ENCODE data around the gene GALNT2.

The GALNT2 gene

DNA sequence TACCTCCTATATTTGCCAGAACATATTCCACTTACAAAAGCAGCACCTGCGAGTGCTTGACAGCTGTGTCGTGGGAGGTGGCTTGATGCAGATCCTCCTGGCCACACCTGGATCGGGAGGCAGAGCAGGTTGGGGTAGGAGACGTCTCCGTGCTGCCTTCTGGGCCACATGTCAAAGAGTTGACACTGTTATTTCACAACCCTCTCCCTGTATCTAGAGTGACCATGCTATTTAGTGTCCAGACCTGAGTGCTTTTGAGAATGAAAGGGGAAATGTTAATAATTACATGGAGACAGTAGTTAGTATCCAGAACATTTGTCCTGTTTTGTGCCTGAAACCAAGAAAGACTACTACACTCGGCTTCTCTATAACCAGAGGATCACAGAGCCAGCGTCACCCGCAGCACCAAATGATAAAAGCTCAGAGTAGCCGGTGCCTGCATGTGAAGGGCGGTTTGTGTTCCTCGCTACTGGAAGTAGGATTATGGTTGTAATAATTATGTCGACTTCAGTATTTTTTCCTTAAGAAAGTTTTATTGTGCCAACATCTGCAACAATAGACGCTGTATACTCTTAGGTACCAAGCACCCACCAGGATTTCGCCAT is 77.1 kb downstream of the GALNT2 start:
- no peak overlapping the region for H3K4me3 ChIP-seq (ENCODE audit: insufficient read length, low read depth)
- H3K27me3 ChIP-seq (ENCODE audit: insufficient read depth, insufficient read length) = no peaks in the 10 kb centered on the region
- no peak for DNase-seq (ENCODE audit: low read depth, low spot score)
- no peak overlapping the region for H3K9ac ChIP-seq (ENCODE audit: insufficient read length, low read depth)
- H3K36me3 ChIP-seq (ENCODE audit: insufficient read depth, insufficient read length, low read length) = peaks cover 2% of the 10 kb centered on the region
- no peaks in the 10 kb centered on the region for H3K9me3 ChIP-seq (ENCODE audit: insufficient read depth, low read length)
- TF ChIP-seq ZNF274 (IDR thresholded peaks at IDR 0.05; ENCODE audit: low read depth, low read length) = no peak
- no peak for TF ChIP-seq YY1 (IDR thresholded peaks at IDR 0.05; ENCODE audit: insufficient read depth, insufficient read length)
- TF ChIP-seq SUZ12 (IDR thresholded peaks at IDR 0.05; ENCODE audit: extremely low read depth, insufficient read depth, insufficient read length) = no peak
- peaks cover 13% of the 10 kb centered on the region for H3K4me1 ChIP-seq (ENCODE audit: insufficient read depth, insufficient read length)

DNA sequence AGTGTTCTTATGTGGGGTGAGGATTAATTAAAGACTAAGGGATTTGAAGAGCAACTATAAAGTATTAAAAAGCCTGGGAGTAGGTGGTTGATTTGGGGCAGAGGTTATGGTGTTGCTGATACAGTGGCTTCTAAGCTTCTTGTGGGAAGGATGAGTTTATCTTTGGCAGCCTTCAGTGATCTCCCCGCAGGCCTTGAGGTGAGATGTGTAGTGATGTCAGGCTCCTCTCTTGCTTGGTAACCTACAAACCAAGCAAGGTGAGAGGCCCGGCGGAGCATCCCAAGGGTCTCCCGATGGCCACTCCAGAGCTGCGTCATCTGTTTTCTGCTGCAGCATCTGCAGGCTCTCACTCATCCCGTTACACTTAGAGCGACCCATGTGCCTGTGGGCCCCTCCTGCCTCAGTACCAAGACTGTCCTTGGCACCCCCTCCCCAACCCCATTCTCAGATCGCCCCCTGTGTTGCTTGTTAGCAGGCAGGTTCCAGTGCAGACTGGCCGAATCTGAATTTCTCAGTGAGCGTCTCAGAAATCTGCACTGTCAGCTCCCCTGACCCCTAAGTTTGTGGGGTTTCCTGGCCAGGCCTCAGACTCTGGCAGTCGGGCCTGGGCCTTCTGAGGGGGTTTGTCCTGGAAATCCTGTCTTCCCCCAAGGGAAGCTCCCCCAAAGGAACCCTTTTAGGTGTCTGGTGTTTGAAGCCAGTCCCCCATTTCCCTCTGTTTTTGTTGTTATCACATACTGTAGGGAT is 77.9 kb downstream of the GALNT2 start:
- Histone ChIP-seq H3K36me3 (ENCODE audit: insufficient read depth, insufficient read length, low read length) (no peaks in the 10 kb centered on the region), H3K9ac (ENCODE audit: insufficient read length, low read depth) (no peak overlapping the region), H3K4me3 (ENCODE audit: insufficient read length, low read depth) (no peak overlapping the region), H3K27me3 (ENCODE audit: insufficient read depth, insufficient read length) (no peaks in the 10 kb centered on the region), H3K9me3 (ENCODE audit: insufficient read depth, low read length) (no peaks in the 10 kb centered on the region), H3K4me1 (ENCODE audit: insufficient read depth, insufficient read length) (peaks cover 13% of the 10 kb centered on the region)
- DNase-seq (ENCODE audit: low read depth, low spot score) = no peak
- no peak for TF ChIP-seq SUZ12 (IDR thresholded peaks at IDR 0.05; ENCODE audit: extremely low read depth, insufficient read depth, insufficient read length)
- TF ChIP-seq ZNF274 (IDR thresholded peaks at IDR 0.05; ENCODE audit: low read depth, low read length) = no peak
- TF ChIP-seq YY1 (IDR thresholded peaks at IDR 0.05; ENCODE audit: insufficient read depth, insufficient read length) = no peak

DNA sequence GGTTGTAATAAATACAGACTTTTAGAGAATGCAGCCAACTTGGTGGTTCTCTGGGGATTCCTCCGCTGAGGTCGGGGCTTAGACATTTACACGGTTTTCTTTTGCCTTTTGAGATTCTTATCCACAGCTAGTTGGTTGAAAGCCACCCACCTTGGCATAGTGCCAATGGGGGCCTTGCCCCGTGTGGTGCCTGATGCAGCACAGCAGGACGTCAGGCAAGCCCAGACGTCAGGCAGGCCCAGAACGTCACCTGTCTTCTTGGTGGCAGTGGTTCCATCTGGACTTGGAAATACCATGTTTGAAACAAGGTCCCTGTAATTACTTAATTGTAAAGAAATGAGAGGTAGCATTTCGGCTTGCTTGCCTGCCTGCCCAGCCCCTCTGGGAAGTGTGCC is 78.5 kb downstream of the GALNT2 start:
- Histone ChIP-seq H3K9ac (ENCODE audit: insufficient read length, low read depth) (no peak overlapping the region), H3K27me3 (ENCODE audit: insufficient read depth, insufficient read length) (no peaks in the 10 kb centered on the region), H3K4me3 (ENCODE audit: insufficient read length, low read depth) (no peak overlapping the region), H3K36me3 (ENCODE audit: insufficient read depth, insufficient read length, low read length) (no peaks in the 10 kb centered on the region), H3K4me1 (ENCODE audit: insufficient read depth, insufficient read length) (peaks cover 9% of the 10 kb centered on the region), H3K9me3 (ENCODE audit: insufficient read depth, low read length) (no peaks in the 10 kb centered on the region)
- no peak for TF ChIP-seq ZNF274 (IDR thresholded peaks at IDR 0.05; ENCODE audit: low read depth, low read length)
- TF ChIP-seq SUZ12 (IDR thresholded peaks at IDR 0.05; ENCODE audit: extremely low read depth, insufficient read depth, insufficient read length) = no peak
- no peak for TF ChIP-seq YY1 (IDR thresholded peaks at IDR 0.05; ENCODE audit: insufficient read depth, insufficient read length)
- no peak for DNase-seq (ENCODE audit: low read depth, low spot score)

DNA sequence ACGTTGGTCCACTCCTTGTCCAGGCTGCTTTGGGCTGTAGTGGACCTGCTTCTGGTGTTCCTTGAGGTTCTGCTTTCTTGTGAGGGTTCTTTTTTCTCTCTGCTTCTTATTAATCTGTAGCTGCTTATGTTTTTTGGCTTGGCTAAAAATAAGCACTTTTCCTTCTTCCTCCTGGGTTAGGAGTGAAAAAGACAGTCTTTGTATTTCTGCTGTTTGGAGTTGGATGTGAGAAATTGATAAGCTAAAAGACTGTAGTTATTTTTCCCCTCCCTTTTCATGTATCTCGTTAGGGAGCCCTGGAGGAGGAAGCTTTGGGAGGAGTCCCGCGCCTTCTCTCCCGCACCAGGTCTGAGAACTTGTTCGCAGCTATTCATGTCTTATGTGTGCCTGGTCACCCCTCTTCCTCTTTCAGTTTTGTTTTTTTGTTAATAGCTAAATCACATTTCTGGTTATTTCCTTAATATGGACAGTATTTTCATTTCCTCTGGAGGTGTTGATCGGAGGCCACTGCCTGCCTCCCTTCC is 79.0 kb downstream of the GALNT2 start:
- no peak for DNase-seq (ENCODE audit: low read depth, low spot score)
- TF ChIP-seq ZNF274 (IDR thresholded peaks at IDR 0.05; ENCODE audit: low read depth, low read length) = no peak
- TF ChIP-seq YY1 (IDR thresholded peaks at IDR 0.05; ENCODE audit: insufficient read depth, insufficient read length) = no peak
- TF ChIP-seq SUZ12 (IDR thresholded peaks at IDR 0.05; ENCODE audit: extremely low read depth, insufficient read depth, insufficient read length) = no peak
- peaks cover 8% of the 10 kb centered on the region for H3K4me1 ChIP-seq (ENCODE audit: insufficient read depth, insufficient read length)
- H3K9me3 ChIP-seq (ENCODE audit: insufficient read depth, low read length) = no peaks in the 10 kb centered on the region
- H3K9ac ChIP-seq (ENCODE audit: insufficient read length, low read depth) = no peak overlapping the region
- no peaks in the 10 kb centered on the region for H3K27me3 ChIP-seq (ENCODE audit: insufficient read depth, insufficient read length)
- no peaks in the 10 kb centered on the region for H3K36me3 ChIP-seq (ENCODE audit: insufficient read depth, insufficient read length, low read length)
- H3K4me3 ChIP-seq (ENCODE audit: insufficient read length, low read depth) = no peak overlapping the region

DNA sequence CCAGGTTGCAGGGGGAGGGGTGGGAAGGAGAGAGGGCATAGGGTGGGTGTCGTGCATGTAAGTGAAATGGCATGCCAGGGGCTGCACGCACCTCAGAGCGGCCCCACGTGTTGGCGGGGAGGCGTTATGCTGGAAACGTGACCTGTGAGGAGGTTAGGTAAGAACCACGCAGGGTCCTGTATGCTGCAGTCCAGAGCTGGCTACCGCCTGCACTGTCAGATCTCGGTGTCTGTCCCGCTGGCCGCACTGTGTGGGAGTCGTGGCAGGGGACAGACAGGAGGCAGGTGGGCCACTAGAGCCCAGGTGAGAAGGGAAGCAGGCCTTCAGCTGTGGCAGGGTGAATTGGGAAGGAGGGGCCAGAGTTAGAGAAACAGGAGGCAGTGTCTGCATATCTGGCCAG is 79.7 kb downstream of the GALNT2 start:
- Histone ChIP-seq H3K9ac (ENCODE audit: insufficient read length, low read depth) (no peak overlapping the region), H3K36me3 (ENCODE audit: insufficient read depth, insufficient read length, low read length) (peaks cover 4% of the 10 kb centered on the region), H3K9me3 (ENCODE audit: insufficient read depth, low read length) (no peaks in the 10 kb centered on the region), H3K4me3 (ENCODE audit: insufficient read length, low read depth) (no peak overlapping the region), H3K4me1 (ENCODE audit: insufficient read depth, insufficient read length) (peaks cover 8% of the 10 kb centered on the region), H3K27me3 (ENCODE audit: insufficient read depth, insufficient read length) (no peaks in the 10 kb centered on the region)
- TF ChIP-seq ZNF274 (IDR thresholded peaks at IDR 0.05; ENCODE audit: low read depth, low read length) = no peak
- no peak for TF ChIP-seq SUZ12 (IDR thresholded peaks at IDR 0.05; ENCODE audit: extremely low read depth, insufficient read depth, insufficient read length)
- TF ChIP-seq YY1 (IDR thresholded peaks at IDR 0.05; ENCODE audit: insufficient read depth, insufficient read length) = no peak
- DNase-seq (ENCODE audit: low read depth, low spot score) = no peak

DNA sequence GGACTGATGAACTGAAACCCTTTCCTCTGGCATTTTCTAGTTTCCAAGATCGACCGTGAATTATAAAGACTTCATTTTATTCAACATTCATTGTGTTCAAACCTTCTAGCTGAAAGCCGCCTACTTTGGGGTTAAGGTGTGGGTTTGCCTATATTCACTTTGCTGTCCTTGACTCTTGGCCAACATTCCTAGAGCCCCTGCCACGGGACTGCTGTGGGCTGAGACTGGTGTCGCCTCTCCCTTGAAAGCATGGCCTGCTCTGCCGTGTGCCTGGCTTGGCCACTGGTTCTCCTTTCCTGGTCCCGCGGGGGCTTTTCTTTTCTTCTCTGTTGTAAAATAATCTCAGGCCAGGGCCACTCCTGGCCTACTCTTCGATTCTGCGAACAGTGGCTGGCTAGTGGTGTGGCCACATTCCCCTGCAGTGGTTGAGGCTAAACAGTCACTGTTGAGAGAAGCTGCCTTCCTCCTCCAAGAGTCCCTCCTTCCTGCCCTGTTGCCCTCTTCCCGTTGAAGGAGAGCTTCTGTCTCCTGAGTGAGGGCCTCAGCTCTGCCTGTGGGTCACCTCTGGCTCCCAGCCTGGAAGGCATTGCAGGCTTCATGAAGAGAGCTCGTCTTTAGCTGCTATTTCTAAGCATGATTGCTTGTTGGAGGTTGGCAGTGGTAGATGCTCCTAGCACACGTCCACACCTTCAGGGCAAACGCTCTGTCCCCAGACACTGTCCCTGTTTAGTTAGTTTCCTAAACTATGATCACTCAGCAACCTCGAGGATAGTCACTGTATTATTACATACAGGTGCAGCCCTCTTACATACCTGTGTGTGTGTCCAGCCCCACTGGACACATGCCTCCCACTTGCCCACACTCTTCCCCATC is 80.5 kb downstream of the GALNT2 start:
- no peak overlapping the region for H3K9ac ChIP-seq (ENCODE audit: insufficient read length, low read depth)
- TF ChIP-seq SUZ12 (IDR thresholded peaks at IDR 0.05; ENCODE audit: extremely low read depth, insufficient read depth, insufficient read length) = no peak
- no peak for TF ChIP-seq ZNF274 (IDR thresholded peaks at IDR 0.05; ENCODE audit: low read depth, low read length)
- TF ChIP-seq YY1 (IDR thresholded peaks at IDR 0.05; ENCODE audit: insufficient read depth, insufficient read length) = no peak
- peaks cover 8% of the 10 kb centered on the region for H3K4me1 ChIP-seq (ENCODE audit: insufficient read depth, insufficient read length)
- no peaks in the 10 kb centered on the region for H3K27me3 ChIP-seq (ENCODE audit: insufficient read depth, insufficient read length)
- DNase-seq (ENCODE audit: low read depth, low spot score) = no peak
- no peaks in the 10 kb centered on the region for H3K9me3 ChIP-seq (ENCODE audit: insufficient read depth, low read length)
- H3K36me3 ChIP-seq (ENCODE audit: insufficient read depth, insufficient read length, low read length) = peaks cover 4% of the 10 kb centered on the region
- H3K4me3 ChIP-seq (ENCODE audit: insufficient read length, low read depth) = no peak overlapping the region
